H9 (cell line): ENCODE results near the gene TMED6. TPM values are rescaled to one million over a fixed set of nuclear protein-coding genes. Genes with fewer than 3 reads are reported as not detected.

Experiments used
- DNase-seq: peaks from one replicate; pipeline ENCODE4 v3.0.0-alpha.2; 2017
- H2AFZ ChIP-seq: one replicate; pipeline ENCODE4 v1.6.1; 2013; ENCODE audit warnings: mild to moderate bottlenecking, low read length, control low read depth, moderate library complexity
- H2AK5ac ChIP-seq: 2 replicates; pipeline ENCODE4 v1.6.1; 2013; ENCODE audit warnings: low read length, control low read depth, mixed read lengths; ENCODE audit not compliant: insufficient read length
- H2BK120ac ChIP-seq: one replicate; pipeline ENCODE4 v1.6.1; 2013; ENCODE audit warnings: low read depth, mild to moderate bottlenecking, low read length, control low read depth, inconsistent platforms; ENCODE audit not compliant: poor library complexity, severe bottlenecking
- H2BK12ac ChIP-seq: 2 replicates; pipeline ENCODE4 v1.6.1; 2013; ENCODE audit warnings: low read length, control low read depth, mixed read lengths, low read depth; ENCODE audit not compliant: insufficient read length
- H2BK15ac ChIP-seq: 2 replicates; pipeline ENCODE4 v1.6.1; 2013; ENCODE audit warnings: low read depth, low read length, control low read depth
- H2BK20ac ChIP-seq: one replicate; pipeline ENCODE4 v1.6.1; 2013; ENCODE audit warnings: low read depth, mild to moderate bottlenecking, low read length, control low read depth, inconsistent platforms; ENCODE audit not compliant: poor library complexity, severe bottlenecking
- H2BK5ac ChIP-seq: 2 replicates; pipeline ENCODE4 v1.6.1; 2013; ENCODE audit warnings: low read length, control low read depth, mixed read lengths; ENCODE audit not compliant: insufficient read length
- H3K14ac ChIP-seq: 2 replicates; pipeline ENCODE4 v1.6.1; 2013; ENCODE audit warnings: low read length, control low read depth; ENCODE audit not compliant: insufficient read depth
- H3K18ac ChIP-seq: 2 replicates; pipeline ENCODE4 v1.6.1; 2013; ENCODE audit warnings: low read depth, mild to moderate bottlenecking, mixed read lengths, low read length, control low read depth; ENCODE audit not compliant: insufficient read length
- H3K23ac ChIP-seq: 2 replicates; pipeline ENCODE4 v1.6.1; 2013; ENCODE audit warnings: low read length, control low read depth, mixed read lengths, low read depth; ENCODE audit not compliant: insufficient read length
- H3K23me2 ChIP-seq: 2 replicates; pipeline ENCODE4 v1.6.1; 2013; ENCODE audit warnings: low read depth, mild to moderate bottlenecking, mixed read lengths, low read length, control low read depth; ENCODE audit not compliant: insufficient read length, poor library complexity, severe bottlenecking
- H3K27ac ChIP-seq: 2 replicates; pipeline ENCODE4 v1.5.1; 2013; ENCODE audit warnings: low read length, control low read depth, mixed read lengths, low read depth; ENCODE audit not compliant: insufficient read length
- H3K27me3 ChIP-seq: 2 replicates; pipeline ENCODE4 v1.6.1; 2013; ENCODE audit warnings: low read length, control low read depth, inconsistent platforms; ENCODE audit not compliant: insufficient read depth
- H3K4ac ChIP-seq: 2 replicates; pipeline ENCODE4 v1.6.1; 2013; ENCODE audit warnings: low read depth, mild to moderate bottlenecking, control low read depth, inconsistent platforms, low read length, moderate library complexity
- H3K4me1 ChIP-seq: 2 replicates; pipeline ENCODE4 v1.6.1; 2013; ENCODE audit warnings: low read length, control low read depth, inconsistent platforms; ENCODE audit not compliant: insufficient read depth
- H3K4me2 ChIP-seq: 2 replicates; pipeline ENCODE4 v1.6.1; 2013; ENCODE audit warnings: low read length, control low read depth, mixed read lengths; ENCODE audit not compliant: insufficient read length, insufficient read depth
- H3K56ac ChIP-seq: 2 replicates; pipeline ENCODE4 v1.6.1; 2013; ENCODE audit warnings: low read depth, mild to moderate bottlenecking, mixed read lengths, low read length, control low read depth; ENCODE audit not compliant: insufficient read length
- H3K79me1 ChIP-seq: 2 replicates; pipeline ENCODE4 v1.6.1; 2013; ENCODE audit warnings: low read depth, mild to moderate bottlenecking, moderate library complexity, low read length, control low read depth, inconsistent platforms; ENCODE audit not compliant: insufficient read depth, poor library complexity, severe bottlenecking
- H3K79me2 ChIP-seq: 2 replicates; pipeline ENCODE4 v1.6.1; 2013; ENCODE audit warnings: low read length, control low read depth, inconsistent platforms; ENCODE audit not compliant: insufficient read depth
- H3K9ac ChIP-seq: 2 replicates; pipeline ENCODE4 v1.6.1; 2013; ENCODE audit warnings: low read length, control low read depth, mixed read lengths; ENCODE audit not compliant: insufficient read length; ENCODE audit errors: extremely low read depth
- H3K9me3 ChIP-seq: one replicate; pipeline ENCODE4 v1.6.1; 2013; ENCODE audit warnings: low read depth, low read length, inconsistent platforms; ENCODE audit not compliant: control insufficient read depth
- H3T11ph ChIP-seq: one replicate; pipeline ENCODE4 v1.6.1; 2013; ENCODE audit warnings: mild to moderate bottlenecking, low read length, control low read depth, inconsistent platforms
- H4K20me1 ChIP-seq: one replicate; pipeline ENCODE4 v1.6.1; 2013; ENCODE audit not compliant: control insufficient read depth, insufficient read length, insufficient read depth
- H4K5ac ChIP-seq: 2 replicates; pipeline ENCODE4 v1.6.1; 2013; ENCODE audit warnings: low read depth, mild to moderate bottlenecking, mixed read lengths, low read length, control low read depth; ENCODE audit not compliant: insufficient read length
- H4K8ac ChIP-seq: replicated peaks from 2 replicates; pipeline ENCODE4 v1.6.1; 2013; ENCODE audit warnings: low read length, control low read depth, mixed read lengths, low read depth; ENCODE audit not compliant: insufficient read length
- H4K91ac ChIP-seq: 2 replicates; pipeline ENCODE4 v1.6.1; 2013; ENCODE audit warnings: low read depth, mild to moderate bottlenecking, moderate library complexity, mixed read lengths, low read length, control low read depth; ENCODE audit not compliant: insufficient read length
- H3K27ac Mint-ChIP-seq, 3 experiments: 2 replicates in 2 of 3; 3 replicates in 1 of 3; pipeline ENCODE4 v1.8.0; 2020 to 2021; ENCODE audit warnings: mixed read lengths in 3 of 3, mild to moderate bottlenecking in 1 of 3, moderate library complexity in 1 of 3
- H3K27me3 Mint-ChIP-seq: 2 replicates; pipeline ENCODE4 v1.8.0; 2021; ENCODE audit warnings: low read depth, mild to moderate bottlenecking, moderate library complexity, mixed read lengths
- H3K36me3 Mint-ChIP-seq, 3 experiments: 2 replicates in 2 of 3; 3 replicates in 1 of 3; pipeline ENCODE4 v1.8.0; 2020 to 2021; ENCODE audit warnings: low read depth in 3 of 3, mixed read lengths in 3 of 3; ENCODE audit not compliant: insufficient read depth in 1 of 3
- H3K4me1 Mint-ChIP-seq, 2 experiments: 2 replicates each; pipeline ENCODE4 v1.8.0; 2020; ENCODE audit warnings: mixed read lengths in 2 of 2
- H3K4me3 Mint-ChIP-seq, 2 experiments: 2 replicates in 1 of 2; 3 replicates in 1 of 2; pipeline ENCODE4 v1.8.0; 2020 to 2021; ENCODE audit warnings: mild to moderate bottlenecking in 2 of 2, mixed read lengths in 2 of 2, moderate library complexity in 1 of 2
- H3K9me3 Mint-ChIP-seq, 2 experiments: 2 replicates in 1 of 2; 3 replicates in 1 of 2; pipeline ENCODE4 v1.8.0; 2020; ENCODE audit warnings: mild to moderate bottlenecking in 2 of 2, mixed read lengths in 2 of 2, moderate library complexity in 1 of 2
- CTCF ChIP-seq: fragments of 200-600 bp; sonication (generic); conservative IDR thresholded peaks from 3 replicates; pipeline ENCODE4 v1.8.0; 2021; ENCODE audit warnings: antibody characterized with exemption, mild to moderate bottlenecking
- WGBS: extraction: QIAGEN DNeasy Blood & Tissue Kit; methylation state at CpG from one replicate; pipeline ENCODE4 v1.1.7; 2013; ENCODE audit warnings: missing lambda C conversion rate, low lambda C conversion rate, mixed read lengths; ENCODE audit not compliant: insufficient read length; ENCODE audit errors: extremely low coverage; 5-methylcytosine and 5-hydroxymethylcytosine counted together
- total RNA-seq: library from RNA; stranded (reverse); gene quantifications from 2 replicates; pipeline ENCODE4 v1.2.1, GENCODE V29; 2021

Gene TMED6
- total RNA-seq, 1 experiment from 2014 or later = 0.31 TPM

- Histone ChIP-seq H3K27ac (no peak overlapping the region), H3K79me2 (no peaks in the 10 kb centered on the region), H3K4ac (no peak overlapping the region), H3K27me3 (no peaks in the 10 kb centered on the region), H2BK12ac (no peak overlapping the region), H2BK15ac (no peak overlapping the region), H2BK20ac (no peak overlapping the region), H2AFZ (no peak overlapping the region), H3K23me2 (no peaks in the 10 kb centered on the region), H3K9ac (no peak overlapping the region), H3K56ac (no peak overlapping the region), H3K4me1 (no peaks in the 10 kb centered on the region), H2AK5ac (no peak overlapping the region), H3K79me1 (peaks cover 3% of the 10 kb centered on the region), H3T11ph (no peak overlapping the region), H2BK120ac (no peak overlapping the region), H3K4me2 (no peak overlapping the region), H4K8ac (no peak overlapping the region), H3K9me3 (no peaks in the 10 kb centered on the region), H4K91ac (no peak overlapping the region), H3K18ac (no peak overlapping the region), H2BK5ac (no peak overlapping the region), H4K5ac (no peak overlapping the region), H3K23ac (no peak overlapping the region), H4K20me1 (no peaks in the 10 kb centered on the region), H3K14ac (no peak overlapping the region)
- Mint-ChIP-seq H3K4me1 (no peaks in the 10 kb centered on the region), H3K36me3 (peaks cover 28 to 63% (median 51%) of the 10 kb centered on the region in 3 experiments), H3K4me3 (no peak overlapping the region), H3K27ac (no peak overlapping the region), H3K27me3 (no peaks in the 10 kb centered on the region), H3K9me3 (no peaks in the 10 kb centered on the region)
- no peak for TF ChIP-seq CTCF
- DNase-seq = no peak
- WGBS = no CpG with 5 or more reads among the region's 10 CpGs
Observed at GRCh38 chr16:69376393-69377059, 24.9 kb upstream of the TMED6 start.
